Measurements from ENCODE around the gene FZR1. TPM values are rescaled to one million over a fixed set of nuclear protein-coding genes. Genes with fewer than 3 reads are reported as not detected.
"Not testable (repeated sequence)": the region's sequence is repeated elsewhere in the genome, so short reads cannot be mapped to it uniquely, and the experiment has no call there.

Gene FZR1
- total RNA-seq, 6 donors from 2014 or later = 19.9 to 110 (median 37.5) TPM

DNA sequence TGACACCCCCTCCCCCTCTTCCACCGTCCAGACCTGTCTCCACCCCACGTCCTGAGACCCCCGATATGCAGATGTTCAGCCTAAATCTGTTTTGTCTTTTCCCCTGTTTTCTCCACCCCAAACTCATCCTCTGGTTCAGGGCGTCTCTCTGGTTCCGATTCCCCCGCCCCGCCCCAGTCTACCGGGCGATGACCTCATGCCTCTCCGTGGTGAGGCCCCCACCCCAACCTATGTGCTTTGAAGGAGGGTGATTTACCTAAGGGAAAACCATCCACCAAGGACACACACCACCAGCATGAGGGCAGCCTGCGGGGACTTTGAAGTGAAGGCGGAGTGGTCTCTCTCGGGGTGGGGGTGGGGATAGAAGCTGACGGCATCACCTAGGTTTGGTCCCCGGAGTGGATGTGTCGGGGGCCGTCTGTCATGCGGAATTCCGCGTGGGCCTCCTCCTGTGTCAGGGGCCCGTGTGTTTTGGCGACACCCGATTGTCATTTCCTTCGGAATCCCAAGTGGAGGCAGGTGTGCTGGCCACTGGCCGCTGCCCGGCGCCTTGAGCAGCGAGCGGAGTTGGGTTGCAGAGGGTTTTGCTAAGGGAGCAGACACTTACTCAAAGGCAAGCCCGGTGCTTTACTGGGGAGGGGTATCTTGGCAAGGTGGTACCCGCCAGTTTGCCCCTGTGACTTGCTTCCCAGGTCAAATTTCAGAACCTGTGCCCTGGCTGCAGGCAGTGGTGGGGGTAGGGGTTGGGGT lies 1.4 kb downstream of the FZR1 start:
- no peak for ATAC-seq (ENCODE audit: low FRiP score in 2 of 2)
- Histone ChIP-seq H3K36me3 (peaks cover 0 to 21% (median 8%) of the 10 kb centered on the region in 4 donors), H3K27me3 (no peaks in the 10 kb centered on the region), H3K9me3 (no peaks in the 10 kb centered on the region), H3K27ac (peak overlapping the region; percentile 86 to 96 (median 88)), H3K4me1 (peaks cover 15 to 43% (median 19%) of the 10 kb centered on the region in 4 donors), H3K4me3 (peak overlapping the region; percentile 86 to 100 (median 98))
- TF ChIP-seq POLR2A (IDR thresholded peaks at IDR 0.05) (no peak), EP300 (IDR thresholded peaks at IDR 0.05) (no peak), POLR2AphosphoS5 (IDR thresholded peaks at IDR 0.05) (no peak)
- TF ChIP-seq, protein P1, sequence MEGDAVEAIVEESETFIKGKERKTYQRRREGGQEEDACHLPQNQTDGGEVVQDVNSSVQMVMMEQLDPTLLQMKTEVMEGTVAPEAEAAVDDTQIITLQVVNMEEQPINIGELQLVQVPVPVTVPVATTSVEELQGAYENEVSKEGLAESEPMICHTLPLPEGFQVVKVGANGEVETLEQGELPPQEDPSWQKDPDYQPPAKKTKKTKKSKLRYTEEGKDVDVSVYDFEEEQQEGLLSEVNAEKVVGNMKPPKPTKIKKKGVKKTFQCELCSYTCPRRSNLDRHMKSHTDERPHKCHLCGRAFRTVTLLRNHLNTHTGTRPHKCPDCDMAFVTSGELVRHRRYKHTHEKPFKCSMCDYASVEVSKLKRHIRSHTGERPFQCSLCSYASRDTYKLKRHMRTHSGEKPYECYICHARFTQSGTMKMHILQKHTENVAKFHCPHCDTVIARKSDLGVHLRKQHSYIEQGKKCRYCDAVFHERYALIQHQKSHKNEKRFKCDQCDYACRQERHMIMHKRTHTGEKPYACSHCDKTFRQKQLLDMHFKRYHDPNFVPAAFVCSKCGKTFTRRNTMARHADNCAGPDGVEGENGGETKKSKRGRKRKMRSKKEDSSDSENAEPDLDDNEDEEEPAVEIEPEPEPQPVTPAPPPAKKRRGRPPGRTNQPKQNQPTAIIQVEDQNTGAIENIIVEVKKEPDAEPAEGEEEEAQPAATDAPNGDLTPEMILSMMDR (IDR thresholded peaks at IDR 0.05) = no peak
- peak in 1 of 2 donors; percentile 77 for DNase-seq
- 41 to 51% methylated on average over 27 to 28 of the region's 31 CpGs for WGBS, 2 donors

DNA sequence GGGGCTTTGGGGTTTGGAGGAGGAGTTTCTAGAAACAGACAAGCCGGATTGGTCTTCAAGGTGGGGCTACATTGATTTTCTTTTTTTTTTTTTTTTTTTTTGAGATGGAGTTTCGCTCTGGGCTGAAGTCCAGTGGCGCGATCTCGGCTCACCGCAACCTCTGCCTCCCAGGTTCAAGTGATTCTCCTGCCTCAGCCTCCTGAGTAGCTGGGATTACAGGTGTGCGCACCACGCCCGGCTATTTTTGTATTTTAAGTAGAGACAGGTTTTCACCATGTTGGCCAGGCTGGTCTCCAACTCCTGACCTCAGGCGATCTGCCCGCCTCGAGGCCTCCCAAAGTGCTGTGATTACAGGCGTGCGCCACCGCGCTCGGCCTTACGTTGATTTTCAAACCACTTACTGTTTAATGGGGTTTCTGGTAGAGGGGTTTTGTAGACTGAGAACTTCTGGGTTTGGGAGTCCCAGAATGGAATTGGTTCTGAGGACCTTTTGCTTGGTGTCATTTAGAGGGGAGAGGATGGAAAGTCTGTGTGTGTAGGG lies 2.1 kb downstream of the FZR1 start:
- H3K27ac ChIP-seq; H3K27me3 ChIP-seq; H3K9me3 ChIP-seq; ATAC-seq (ENCODE audit: low FRiP score in 2 of 2): not testable (repeated sequence)
- peaks cover 0 to 21% (median 8%) of the 10 kb centered on the region in 4 donors for H3K36me3 ChIP-seq
- peak overlapping the region in 1 of 4 donors; percentile 86 for H3K4me3 ChIP-seq
- H3K4me1 ChIP-seq = peaks cover 15 to 49% (median 19%) of the 10 kb centered on the region in 4 donors
- peak in 1 of 2 donors; percentile 59 for DNase-seq
- 91 to 93% methylated on average over 18 of the region's 18 CpGs for WGBS, 2 donors

DNA sequence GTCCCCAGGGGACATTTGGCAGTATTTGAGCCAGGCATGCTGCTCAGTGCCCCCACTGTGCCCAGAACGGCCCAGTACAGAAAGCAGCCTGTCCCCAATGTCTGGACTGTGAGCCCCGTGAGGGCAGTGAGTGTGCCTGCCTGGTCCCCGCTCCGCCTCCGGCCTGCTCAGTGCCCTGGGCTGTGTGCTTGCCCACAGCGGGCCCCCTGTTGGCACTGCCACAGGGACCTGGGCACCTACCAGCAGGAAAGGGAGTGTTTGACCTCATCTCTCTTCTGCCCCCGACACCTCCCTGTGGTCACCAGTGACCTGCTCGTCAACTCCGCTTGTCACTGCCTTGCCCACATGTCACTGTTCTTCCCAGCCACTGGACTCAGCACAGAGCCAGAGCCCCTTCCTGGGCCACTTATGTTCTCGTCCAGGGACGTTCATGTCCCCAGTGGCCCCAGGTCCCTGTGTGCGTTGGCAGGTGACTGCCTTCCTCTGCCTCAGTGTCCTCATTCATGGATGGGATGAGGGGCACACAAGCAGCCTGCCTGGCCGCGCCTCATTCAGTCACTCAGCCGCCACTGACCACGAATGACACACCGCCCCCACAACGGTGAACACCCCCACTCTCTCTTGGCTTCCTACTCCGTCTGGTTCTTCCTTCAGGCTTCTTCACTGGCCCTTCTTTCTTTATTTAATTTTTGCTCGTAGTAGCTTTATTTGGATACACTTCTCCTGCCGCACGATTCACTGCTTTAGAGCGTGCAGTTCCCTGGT lies 2.8 kb downstream of the FZR1 start:
- H3K27ac ChIP-seq = no peak overlapping the region
- peaks cover 0 to 21% (median 8%) of the 10 kb centered on the region in 4 donors for H3K36me3 ChIP-seq
- no peaks in the 10 kb centered on the region for H3K27me3 ChIP-seq
- peak in 1 of 2 donors; percentile 74 for DNase-seq
- no peaks in the 10 kb centered on the region for H3K9me3 ChIP-seq
- WGBS, 2 donors = 88 to 90% methylated on average over 22 to 23 of the region's 23 CpGs
- H3K4me1 ChIP-seq = peaks cover 15 to 49% (median 19%) of the 10 kb centered on the region in 4 donors
- TF ChIP-seq POLR2AphosphoS5 (IDR thresholded peaks at IDR 0.05) (no peak), EP300 (IDR thresholded peaks at IDR 0.05) (no peak), POLR2A (IDR thresholded peaks at IDR 0.05) (no peak)
- TF ChIP-seq, protein P1 (IDR thresholded peaks at IDR 0.05) = no peak
- no peak overlapping the region for H3K4me3 ChIP-seq
- no peak for ATAC-seq (ENCODE audit: low FRiP score in 2 of 2)

DNA sequence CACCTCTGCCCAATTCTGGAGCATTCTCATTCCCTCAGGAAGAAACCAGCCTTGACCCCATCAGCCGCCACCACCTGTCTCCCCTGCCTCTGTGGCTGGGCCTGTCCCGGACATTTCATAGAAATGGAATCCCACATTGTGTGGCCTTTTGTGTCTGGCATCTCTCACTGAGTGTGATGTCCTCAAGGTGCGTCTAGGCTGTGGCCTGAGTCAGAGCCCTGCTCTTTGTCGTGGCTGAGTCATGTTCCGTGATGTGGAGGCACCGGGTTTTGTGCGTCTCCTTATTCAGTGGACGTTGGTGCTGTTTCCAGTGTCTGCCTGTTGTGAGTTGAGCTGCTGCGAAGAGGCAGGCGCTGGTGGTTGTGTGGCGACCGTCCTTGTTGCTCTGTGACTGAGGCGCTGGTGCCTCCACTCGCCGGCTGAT lies 3.5 kb downstream of the FZR1 start:
- H3K9me3 ChIP-seq = no peaks in the 10 kb centered on the region
- no peak overlapping the region for H3K4me3 ChIP-seq
- ATAC-seq (ENCODE audit: low FRiP score in 2 of 2) (no peak), DNase-seq (peak in 1 of 2 donors; percentile 46)
- WGBS, 2 donors = 94% methylated on average over 11 to 13 of the region's 15 CpGs
- no peaks in the 10 kb centered on the region for H3K27me3 ChIP-seq
- peaks cover 15 to 48% (median 19%) of the 10 kb centered on the region in 4 donors for H3K4me1 ChIP-seq
- no peak overlapping the region for H3K27ac ChIP-seq
- TF ChIP-seq, protein P1 (IDR thresholded peaks at IDR 0.05) = no peak
- TF ChIP-seq EP300 (IDR thresholded peaks at IDR 0.05) (no peak), POLR2AphosphoS5 (IDR thresholded peaks at IDR 0.05) (no peak), POLR2A (IDR thresholded peaks at IDR 0.05) (no peak)
- peaks cover 0 to 21% (median 8%) of the 10 kb centered on the region in 4 donors for H3K36me3 ChIP-seq

DNA sequence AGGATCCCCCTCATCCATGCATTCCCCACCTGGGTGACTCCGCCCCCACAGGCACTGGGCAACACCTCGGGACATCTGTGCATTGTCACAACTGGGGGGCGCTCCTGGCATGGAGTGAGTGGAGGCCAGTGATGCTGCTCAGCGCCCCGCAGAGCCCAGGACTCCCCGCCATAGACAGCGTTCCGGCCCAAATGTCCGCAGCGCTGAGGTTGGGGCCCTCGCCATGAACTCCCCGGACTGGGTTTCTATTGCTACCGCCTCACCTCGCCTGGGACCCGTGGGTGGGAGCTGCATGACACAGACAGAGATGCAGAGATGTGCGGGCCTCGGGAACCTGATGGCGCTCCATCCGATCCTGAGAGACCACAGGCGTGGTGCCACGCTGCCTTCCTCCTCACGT lies 4.6 kb downstream of the FZR1 start:
- H3K27me3 ChIP-seq = no peaks in the 10 kb centered on the region
- no peaks in the 10 kb centered on the region for H3K9me3 ChIP-seq
- H3K4me1 ChIP-seq = peaks cover 11 to 37% (median 15%) of the 10 kb centered on the region in 4 donors
- H3K4me3 ChIP-seq = no peak overlapping the region
- ATAC-seq (ENCODE audit: low FRiP score in 2 of 2) = no peak
- no peak overlapping the region for H3K27ac ChIP-seq
- DNase-seq = peak in 1 of 2 donors; percentile 66
- H3K36me3 ChIP-seq = peaks cover 0 to 21% (median 8%) of the 10 kb centered on the region in 4 donors
- no peak for TF ChIP-seq POLR2A (IDR thresholded peaks at IDR 0.05)
- WGBS, 2 donors = 91 to 94% methylated on average over 10 to 22 of the region's 22 CpGs
